ENCODE measurements around the gene CERCAM. TPM values are rescaled to one million over a fixed set of nuclear protein-coding genes. Genes with fewer than 3 reads are reported as not detected.

The CERCAM gene
- polyA plus RNA-seq, 1 donor (not counting 4 experiments of a cell fraction or from before 2014, with no cell fraction given) = 15.9 TPM

- Histone ChIP-seq H3K27ac (ENCODE audit: control insufficient read depth, insufficient read depth, low read length) (no peak overlapping the region), H3K79me2 (ENCODE audit: control insufficient read depth, insufficient read depth, low read length) (no peaks in the 10 kb centered on the region), H4K20me1 (ENCODE audit: control insufficient read depth, extremely low read depth, insufficient read depth, low read length) (no peaks in the 10 kb centered on the region), H2AFZ (ENCODE audit: control insufficient read depth, low read length) (no peak overlapping the region), H3K4me3 (ENCODE audit: control insufficient read depth in 2 of 3, extremely low read depth in 1 of 3, insufficient read depth in 2 of 3, low read depth in 1 of 3, low read length in 3 of 3) (no peak overlapping the region), H3K27me3 (ENCODE audit: control insufficient read depth, extremely low read depth, insufficient read depth, low read length) (peaks cover 16% of the 10 kb centered on the region), H3K4me2 (ENCODE audit: control insufficient read depth, extremely low read depth, insufficient read depth, low read depth, low read length) (no peak overlapping the region), H3K9me3 (ENCODE audit: control insufficient read depth, low read depth, low read length) (no peaks in the 10 kb centered on the region), H3K36me3 (ENCODE audit: control insufficient read depth in 2 of 2, extremely low read depth in 1 of 2, insufficient read depth in 2 of 2, low read length in 2 of 2) (peaks cover 0 to 3% of the 10 kb centered on the region in 2 experiments), H3K9ac (ENCODE audit: control insufficient read depth, extremely low read depth, insufficient read depth, low read length) (no peak overlapping the region), H3K4me1 (ENCODE audit: control insufficient read depth, extremely low read depth, insufficient read depth, low read length) (peaks cover 7% of the 10 kb centered on the region), H3K9me1 (ENCODE audit: control insufficient read depth, extremely low read depth, insufficient read depth, low read length) (no peaks in the 10 kb centered on the region)
- dilution Hi-C loops (cut with MboI; ENCODE audit: extremely low pct_ligation_motif_present, low sequenced_read_pairs) = no loop called here
- FAIRE-seq = no peak
- TF ChIP-seq EZH2 (IDR thresholded peaks at IDR 0.05; ENCODE audit: low read length) (no peak), CTCF (optimal IDR thresholded peaks at IDR 0.05 in 1 of 3, IDR thresholded peaks at IDR 0.05 in 1 of 3, conservative IDR thresholded peaks at IDR 0.05 in 1 of 3; ENCODE audit: extremely low read depth in 1 of 3, insufficient read depth in 2 of 3, low read length in 3 of 3) (no peak)
- no peak for DNase-seq (ENCODE audit: low read depth, low spot score)
Observed at GRCh38 chr9:128394379-128395168, 26.1 kb upstream of the CERCAM start.

GRCh38 chr9:128396970-128397613 lies 23.6 kb upstream of the CERCAM start:
- H3K36me3 ChIP-seq (ENCODE audit: control insufficient read depth in 2 of 2, extremely low read depth in 1 of 2, insufficient read depth in 2 of 2, low read length in 2 of 2) = no peaks in the 10 kb centered on the region
- no peaks in the 10 kb centered on the region for H4K20me1 ChIP-seq (ENCODE audit: control insufficient read depth, extremely low read depth, insufficient read depth, low read length)
- H3K4me2 ChIP-seq (ENCODE audit: control insufficient read depth, extremely low read depth, insufficient read depth, low read depth, low read length) = peak overlapping the region; percentile 29
- dilution Hi-C loops (cut with MboI; ENCODE audit: extremely low pct_ligation_motif_present, low sequenced_read_pairs) = no loop called here
- H2AFZ ChIP-seq (ENCODE audit: control insufficient read depth, low read length) = no peak overlapping the region
- no peak overlapping the region for H3K9ac ChIP-seq (ENCODE audit: control insufficient read depth, extremely low read depth, insufficient read depth, low read length)
- H3K9me3 ChIP-seq (ENCODE audit: control insufficient read depth, low read depth, low read length) = no peaks in the 10 kb centered on the region
- no peak overlapping the region for H3K27ac ChIP-seq (ENCODE audit: control insufficient read depth, insufficient read depth, low read length)
- no peaks in the 10 kb centered on the region for H3K79me2 ChIP-seq (ENCODE audit: control insufficient read depth, insufficient read depth, low read length)
- peaks cover 16% of the 10 kb centered on the region for H3K27me3 ChIP-seq (ENCODE audit: control insufficient read depth, extremely low read depth, insufficient read depth, low read length)
- FAIRE-seq = no peak
- TF ChIP-seq EZH2 (IDR thresholded peaks at IDR 0.05; ENCODE audit: low read length) (no peak), CTCF (optimal IDR thresholded peaks at IDR 0.05 in 1 of 3, IDR thresholded peaks at IDR 0.05 in 1 of 3, conservative IDR thresholded peaks at IDR 0.05 in 1 of 3; ENCODE audit: extremely low read depth in 1 of 3, insufficient read depth in 2 of 3, low read length in 3 of 3) (no peak)
- no peak for DNase-seq (ENCODE audit: low read depth, low spot score)
- H3K4me1 ChIP-seq (ENCODE audit: control insufficient read depth, extremely low read depth, insufficient read depth, low read length) = peaks cover 7% of the 10 kb centered on the region
- H3K9me1 ChIP-seq (ENCODE audit: control insufficient read depth, extremely low read depth, insufficient read depth, low read length) = no peaks in the 10 kb centered on the region
- no peak overlapping the region for H3K4me3 ChIP-seq (ENCODE audit: control insufficient read depth in 2 of 3, extremely low read depth in 1 of 3, insufficient read depth in 2 of 3, low read depth in 1 of 3, low read length in 3 of 3)

All from keratinocyte (primary cell).